Cerebellar cortex (tissue), 1 donor: ENCODE data around the gene CUBN.

ENCODE experiments used
- DNase-seq: peaks from one replicate; pipeline ENCODE4 v3.0.0-alpha.2; 2015; ENCODE audit warnings: low spot score

Gene CUBN

DNA sequence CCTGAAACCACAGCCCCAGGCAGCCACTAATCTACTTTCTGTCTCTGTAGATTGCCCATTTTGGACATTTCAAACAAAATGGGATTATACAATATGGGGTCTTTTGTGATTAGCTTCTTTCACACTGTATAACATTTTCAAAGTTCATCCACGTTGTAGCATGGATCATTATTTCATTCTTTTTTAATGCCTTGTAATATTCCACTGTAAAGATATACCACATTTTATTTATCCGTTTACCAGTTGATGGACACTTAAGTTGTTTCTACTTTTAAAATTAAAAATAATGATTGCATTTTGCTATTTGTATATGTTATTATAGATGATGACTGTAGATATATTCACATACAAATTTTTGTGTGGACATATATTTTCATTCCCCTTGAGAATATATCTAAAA lies 60.7 kb downstream of the CUBN start:
- no peak for DNase-seq

DNA sequence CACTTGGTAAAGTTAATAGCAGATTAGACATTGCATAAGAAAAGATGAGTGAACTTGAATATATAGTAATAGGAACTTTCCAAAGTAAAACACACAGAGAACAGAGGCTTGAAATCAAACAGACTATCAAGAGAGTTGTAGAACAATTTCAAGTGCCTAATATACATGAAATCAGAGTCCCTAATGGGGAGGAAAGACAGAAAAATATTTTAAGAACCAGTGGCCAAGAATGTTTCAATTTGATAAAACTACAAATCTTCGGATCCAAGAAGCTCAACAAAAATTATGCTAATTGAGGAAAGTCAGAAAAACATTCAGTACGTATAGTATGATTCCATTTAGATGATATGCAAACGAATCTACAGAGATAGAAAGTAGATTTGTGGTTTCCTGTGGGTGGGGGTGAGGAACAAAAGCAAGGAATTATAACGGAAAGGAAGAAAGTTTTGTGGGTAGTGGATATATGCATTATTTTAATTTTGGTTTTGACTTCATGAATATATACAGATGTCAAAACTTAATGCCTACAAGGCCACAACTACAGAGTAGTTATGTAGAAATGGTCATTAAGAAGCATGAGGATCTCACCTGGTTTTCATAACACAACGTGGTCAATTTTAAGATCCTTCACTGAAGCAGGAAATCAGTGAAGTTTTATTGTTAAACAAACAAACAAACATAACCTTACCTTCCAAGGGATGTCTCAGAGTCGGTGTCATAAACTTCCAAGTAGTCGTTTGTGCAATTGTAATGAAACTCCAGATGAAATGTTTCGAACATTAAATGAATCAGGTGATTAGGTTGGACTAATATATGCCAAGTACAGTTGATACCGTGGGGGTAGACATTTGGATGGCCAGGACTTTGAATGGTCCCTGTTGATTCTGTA lies 62.0 kb downstream of the CUBN start:
- no peak for DNase-seq

DNA sequence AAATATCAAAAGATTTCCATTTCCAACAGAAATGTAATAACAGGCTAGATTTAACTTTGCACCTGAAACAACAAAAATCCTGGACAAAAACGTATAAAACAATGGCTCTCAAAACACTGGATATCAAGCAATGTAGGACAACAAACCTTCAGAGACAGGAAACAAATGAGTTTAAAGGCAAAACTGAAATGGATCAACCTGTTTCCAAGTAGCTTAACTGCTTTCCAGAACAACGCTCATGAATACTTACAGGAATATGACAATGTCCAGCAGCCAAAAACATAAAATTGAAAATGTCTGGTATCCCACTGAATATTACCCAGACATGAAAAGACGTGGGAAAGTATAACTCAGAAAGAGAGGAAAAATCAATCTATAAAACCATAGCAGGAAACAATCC lies 62.8 kb downstream of the CUBN start:
- no peak for DNase-seq

DNA sequence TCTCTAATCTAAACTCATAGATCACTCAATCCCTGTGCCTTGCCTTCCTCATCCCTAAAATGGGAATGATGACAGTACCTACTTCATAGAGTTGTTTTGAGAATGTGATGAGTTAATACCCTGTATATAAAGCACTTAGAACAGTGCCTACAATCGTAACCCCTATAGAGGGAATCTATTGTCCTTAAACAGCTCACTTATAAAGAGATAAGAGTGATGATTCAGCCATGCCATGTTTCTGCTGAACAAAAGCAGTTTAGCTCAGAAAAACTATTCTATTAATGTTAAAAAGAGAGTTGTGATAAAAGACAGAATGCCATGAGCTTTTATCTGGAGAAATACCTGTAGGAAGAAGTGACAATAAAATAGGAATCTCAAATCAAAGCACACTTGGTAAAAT lies 63.6 kb downstream of the CUBN start:
- DNase-seq = no peak

DNA sequence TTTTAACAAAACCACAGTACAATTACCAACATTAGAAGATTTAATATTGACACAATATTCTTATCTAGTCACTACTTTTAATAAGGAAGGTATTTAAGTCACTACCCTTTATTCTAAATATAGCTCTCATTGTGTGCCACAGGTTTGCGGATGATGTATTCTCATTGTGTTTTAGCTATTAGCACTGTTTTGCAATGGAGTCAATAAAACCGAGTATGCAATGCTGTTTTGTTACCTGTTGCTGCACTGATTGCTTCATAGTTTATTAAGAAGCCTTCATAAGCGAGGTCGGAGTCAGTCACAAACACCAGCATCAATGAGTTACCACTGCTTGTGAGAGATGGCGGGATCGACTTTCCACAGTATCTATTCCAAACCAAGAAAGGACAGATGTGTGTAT lies 64.3 kb downstream of the CUBN start:
- no peak for DNase-seq

DNA sequence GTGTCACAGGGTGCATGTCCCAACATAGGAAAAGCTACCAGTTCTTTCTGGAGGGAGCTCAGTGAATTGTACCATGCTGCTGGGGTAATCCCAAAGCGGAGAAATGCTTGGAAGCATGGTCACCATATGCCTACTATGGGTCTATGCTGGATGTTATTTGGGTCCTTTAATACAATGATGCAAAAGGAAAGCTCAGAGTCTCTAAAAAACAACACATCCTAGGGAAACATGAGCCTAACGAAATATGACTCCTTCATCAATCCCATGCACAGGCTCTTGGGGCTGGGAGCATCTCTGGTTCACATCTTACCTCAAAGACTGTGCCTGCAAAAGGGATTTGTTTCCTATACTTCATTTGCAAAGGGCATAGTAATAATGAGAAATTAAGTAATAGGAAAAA lies 65.2 kb downstream of the CUBN start:
- DNase-seq = no peak

DNA sequence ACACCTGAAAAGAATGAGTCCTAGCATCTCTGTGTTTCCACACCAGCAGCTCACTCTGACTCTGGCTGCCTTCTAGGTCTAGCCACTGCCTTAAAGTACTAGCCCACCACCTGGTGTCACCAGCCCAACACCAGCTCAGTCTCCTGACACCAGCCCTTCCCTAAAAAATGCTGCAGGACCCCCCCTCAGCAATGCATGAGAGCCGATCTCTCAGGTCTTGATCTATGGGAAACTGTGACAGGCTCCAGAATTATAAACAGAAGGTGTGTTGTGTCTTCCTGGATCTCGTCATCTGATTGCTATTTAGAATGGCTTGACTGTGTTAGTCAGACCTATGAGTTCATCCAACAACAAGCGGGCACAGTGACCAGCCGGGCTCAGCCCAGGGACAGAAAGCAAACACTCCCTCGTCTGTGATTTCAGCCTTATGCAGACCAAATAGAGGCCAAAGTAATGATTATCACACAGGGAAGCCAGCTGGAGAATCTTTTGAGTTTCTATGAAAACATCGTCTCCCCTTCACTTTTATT lies 66.6 kb downstream of the CUBN start:
- DNase-seq = no peak

DNA sequence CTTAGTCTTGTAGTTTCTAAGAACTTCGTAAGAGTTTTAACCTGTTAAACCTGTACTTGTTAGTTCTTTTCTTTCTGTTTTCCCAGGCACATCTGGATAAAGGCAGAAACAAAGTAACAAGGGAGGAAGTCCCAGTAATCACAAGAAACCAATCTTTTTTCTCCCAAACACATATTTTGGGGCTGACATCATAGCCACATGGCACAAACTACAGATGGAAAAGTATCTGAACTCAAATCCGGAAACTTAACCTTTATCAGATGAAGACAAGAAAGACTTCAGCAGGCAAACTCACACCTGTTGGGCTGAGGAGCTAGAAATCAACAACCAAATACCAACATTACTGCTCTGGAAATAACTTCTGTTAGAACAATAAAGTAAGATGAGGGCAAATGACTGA lies 67.1 kb downstream of the CUBN start:
- DNase-seq = no peak

DNA sequence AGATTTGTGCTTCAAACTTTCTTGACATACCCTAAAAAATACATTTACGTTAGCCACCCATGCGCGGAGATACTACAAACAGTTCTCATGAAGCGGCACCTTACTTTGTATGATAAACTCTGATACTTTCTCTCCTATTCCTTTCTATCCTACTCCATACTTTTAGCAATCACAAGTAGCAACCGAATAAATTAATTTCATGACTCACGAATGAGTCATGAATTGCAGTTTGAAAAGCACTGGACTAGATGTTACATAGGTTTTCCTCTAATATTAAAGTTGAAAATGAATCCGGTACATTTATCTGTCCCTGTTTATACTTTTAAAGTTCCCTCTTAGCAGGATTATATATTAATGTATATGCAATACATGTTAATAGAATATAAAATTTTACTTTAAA lies 67.6 kb downstream of the CUBN start:
- no peak for DNase-seq

DNA sequence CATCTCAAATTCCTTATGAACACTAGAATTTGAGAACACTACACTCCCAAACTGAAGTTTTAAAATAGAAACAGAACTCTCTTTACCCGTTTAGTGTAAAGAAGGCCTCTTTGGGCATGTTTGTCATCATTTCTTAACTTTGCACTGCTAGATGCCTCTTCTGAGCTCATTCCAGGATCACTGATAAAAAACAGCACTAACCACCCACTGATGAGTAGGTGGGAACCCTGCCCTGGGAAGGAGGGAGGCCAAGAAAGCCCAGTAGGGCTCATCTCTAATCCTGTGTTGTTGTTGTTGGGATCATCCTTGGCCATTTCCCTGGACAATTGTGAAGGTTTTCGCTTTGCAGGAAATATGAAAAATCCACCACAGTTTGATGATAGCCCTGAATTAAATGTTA lies 68.2 kb downstream of the CUBN start:
- no peak for DNase-seq

DNA sequence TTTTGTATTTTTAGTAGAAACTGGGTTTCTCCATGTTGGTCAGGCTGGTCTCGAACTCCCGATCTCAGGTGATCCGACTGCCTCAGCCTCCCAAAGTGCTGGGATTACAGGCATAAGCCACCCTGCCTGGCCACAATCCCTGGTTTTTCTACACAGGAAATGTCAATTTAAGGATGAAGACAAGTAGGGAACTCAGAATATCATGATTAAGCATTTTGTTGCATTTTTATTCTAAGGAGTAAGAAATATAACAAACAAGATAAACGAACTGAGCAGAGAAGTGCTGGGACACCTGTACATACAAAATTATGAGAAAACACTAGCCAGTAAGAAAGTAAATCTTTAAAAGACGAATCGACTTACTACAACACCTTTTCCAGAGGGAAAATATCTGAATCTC lies 69.3 kb downstream of the CUBN start:
- DNase-seq = no peak

DNA sequence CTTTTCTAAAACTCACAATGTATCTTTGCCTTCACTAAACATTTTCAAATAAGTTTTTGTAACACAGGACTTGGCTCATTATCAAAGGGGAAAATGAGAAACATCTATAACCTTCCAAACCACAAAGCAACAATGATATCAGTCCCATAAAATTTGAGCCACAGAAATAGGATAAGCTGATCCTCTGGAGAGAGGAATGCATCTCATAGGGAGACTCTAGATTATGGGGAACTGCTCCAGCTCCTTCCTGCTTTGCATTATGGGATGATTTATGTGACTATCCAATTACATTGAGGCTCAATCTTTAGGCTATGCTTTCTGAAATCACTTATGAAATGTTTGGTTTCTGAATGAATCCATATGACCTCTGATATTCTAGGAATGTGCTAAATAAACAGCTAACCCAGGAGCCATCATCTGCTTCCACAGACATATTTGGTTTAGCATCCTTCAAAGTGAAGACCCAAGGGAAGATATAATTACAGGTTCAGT lies 70.4 kb downstream of the CUBN start:
- no peak for DNase-seq

DNA sequence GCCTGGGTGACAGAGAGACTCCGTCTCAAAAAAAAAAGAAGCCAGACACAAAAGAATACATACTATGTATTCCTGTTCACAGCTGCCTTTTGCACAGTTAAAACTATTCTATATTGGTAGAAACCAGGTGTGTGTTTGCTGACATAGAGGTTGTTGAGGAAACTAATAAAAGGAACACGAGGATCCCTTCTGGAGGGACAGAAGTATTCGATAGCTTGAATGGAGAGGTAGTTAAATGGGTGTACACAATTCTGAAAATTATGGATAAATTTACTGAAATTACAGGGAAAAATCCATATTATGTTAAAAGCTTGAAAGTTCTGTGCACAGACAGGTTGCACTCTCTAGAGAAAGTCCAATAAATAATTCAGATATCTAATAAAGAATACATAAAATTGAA lies 71.5 kb downstream of the CUBN start:
- DNase-seq = no peak

DNA sequence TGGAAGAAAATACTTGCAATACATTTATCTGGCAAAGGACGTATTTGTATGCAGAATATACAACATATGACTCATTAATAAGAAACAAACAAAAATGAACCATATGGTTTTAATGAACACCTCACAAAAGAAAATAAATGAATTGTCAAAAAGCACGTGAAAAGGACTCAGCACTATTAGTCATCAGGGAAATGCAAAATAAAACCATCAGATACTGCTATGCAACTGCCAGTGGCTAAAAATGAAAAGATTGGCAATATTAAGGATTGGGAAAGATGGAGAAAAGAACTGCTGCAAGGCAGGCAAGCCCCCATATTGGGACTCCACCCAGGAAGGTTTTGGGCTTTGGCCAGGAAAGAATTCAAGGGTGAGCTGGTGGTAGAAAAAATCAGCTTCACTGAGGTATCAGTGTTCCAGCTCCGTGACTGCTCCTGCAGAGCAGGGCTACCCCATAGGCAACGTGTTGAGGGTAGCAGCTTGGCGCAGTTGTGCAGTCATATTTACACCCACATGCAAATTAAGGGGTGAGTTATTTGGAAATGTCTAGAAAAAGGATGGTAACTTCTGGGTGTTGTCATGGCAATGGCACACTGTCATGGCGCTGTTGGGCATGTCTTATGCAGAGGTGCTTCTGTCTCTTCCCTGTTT lies 72.7 kb downstream of the CUBN start:
- DNase-seq = no peak

DNA sequence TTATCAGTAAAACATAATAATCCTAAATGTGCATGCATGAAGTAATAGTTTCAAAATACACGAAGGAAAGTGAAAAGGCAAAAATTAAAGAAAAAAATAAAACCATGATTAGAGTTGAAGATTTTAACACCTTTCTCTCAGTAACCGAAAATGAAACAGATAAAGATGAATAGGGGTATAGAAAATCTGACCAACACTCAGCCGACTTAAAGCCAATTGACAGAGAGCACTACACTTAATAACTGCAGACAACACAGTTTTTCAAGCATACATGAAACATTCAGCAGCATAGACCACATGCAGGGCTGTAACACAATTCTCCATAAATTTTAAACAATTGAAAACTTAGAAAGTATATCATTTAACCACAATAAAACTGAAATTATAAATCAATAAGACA lies 76.1 kb downstream of the CUBN start:
- DNase-seq = no peak

DNA sequence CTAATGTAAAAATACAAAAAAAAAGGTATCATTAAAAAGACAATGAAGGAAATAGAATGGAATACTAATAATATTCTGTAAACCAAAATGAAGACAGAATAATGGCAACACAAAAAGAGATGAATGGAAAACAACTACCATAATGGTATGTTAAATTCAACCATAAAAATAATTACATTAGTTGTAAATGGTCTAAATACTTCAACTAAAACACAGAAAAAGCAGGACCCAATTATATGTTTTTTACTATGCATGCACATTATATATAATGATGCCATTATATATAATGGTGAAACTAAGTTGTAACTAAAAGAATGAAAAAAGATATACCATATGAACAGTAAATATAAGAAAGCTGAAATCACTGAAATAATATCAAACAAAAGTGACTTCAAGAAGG lies 76.5 kb downstream of the CUBN start:
- DNase-seq = no peak

DNA sequence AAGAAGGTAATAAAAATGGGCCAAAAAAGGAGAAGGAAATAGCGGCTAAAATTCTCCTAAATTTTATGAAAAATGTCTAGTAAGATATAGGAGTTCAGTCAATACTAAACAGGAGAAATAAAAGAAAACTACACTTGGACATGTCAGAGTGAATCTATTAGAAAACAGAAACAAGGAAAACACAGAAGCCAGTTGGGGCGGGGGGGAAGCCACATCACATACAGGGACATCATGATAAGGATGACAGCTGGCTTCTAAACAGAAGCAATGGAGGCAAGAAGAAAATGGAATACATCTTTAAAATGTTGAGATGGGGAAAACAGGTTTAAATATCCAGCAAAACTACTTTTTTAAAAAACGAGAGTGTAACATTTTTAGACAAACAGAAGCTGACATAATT lies 77.8 kb downstream of the CUBN start:
- no peak for DNase-seq

DNA sequence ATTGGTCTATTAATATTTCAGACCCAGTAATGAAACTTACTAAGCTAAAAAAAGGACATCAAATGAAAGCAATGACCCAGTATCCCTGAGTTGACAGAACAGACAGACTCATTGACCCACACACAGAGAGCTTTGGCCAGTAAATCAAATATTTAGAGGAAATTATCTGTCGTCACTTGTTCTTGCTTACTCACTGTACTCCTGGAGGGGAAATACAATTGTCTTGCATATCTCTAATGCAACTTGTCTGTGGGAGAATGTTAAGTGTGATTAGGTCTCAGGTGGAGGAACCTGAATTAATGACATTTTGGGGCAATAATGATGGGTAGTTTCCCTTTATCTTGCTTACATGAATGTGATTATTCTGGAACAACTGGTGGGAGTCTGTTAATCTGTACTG lies 80.4 kb downstream of the CUBN start:
- DNase-seq = no peak

DNA sequence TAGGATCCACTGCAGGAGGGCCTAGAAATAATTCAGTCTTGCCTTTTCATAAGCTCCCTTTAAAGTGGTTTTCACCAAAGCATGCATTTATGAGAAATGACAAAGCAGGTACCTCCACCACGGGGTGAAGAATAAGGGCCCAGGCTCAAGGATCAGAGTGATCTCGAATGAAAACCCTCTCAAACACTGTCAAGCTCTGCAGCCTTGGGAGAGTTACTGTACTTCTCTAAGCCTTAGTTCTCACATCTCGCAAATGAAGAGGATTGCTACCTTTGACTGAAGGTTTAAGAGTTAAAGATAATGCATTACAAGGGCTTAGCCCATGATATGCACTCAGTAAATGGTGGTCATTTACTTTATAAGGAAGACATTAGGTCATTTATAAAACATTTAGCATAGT lies 81.7 kb downstream of the CUBN start:
- no peak for DNase-seq

DNA sequence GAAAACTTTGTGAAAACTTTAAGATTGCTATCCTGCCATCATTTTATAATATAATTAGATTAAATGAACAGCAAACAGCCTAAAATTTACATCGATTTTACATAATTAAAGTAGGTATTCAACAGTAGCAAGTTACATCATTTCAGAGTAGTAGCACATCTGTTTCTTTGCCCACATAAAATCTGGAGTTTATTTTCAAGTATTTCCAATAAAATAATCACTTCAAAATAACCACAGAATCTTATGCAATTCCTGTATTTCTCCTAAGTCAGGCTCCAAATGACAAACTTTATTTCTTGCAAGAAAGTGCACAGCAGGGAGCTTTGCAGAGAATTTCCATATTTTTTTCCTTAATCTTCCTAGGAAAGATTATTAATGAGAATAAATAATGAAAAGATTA lies 82.6 kb downstream of the CUBN start:
- no peak for DNase-seq

DNA sequence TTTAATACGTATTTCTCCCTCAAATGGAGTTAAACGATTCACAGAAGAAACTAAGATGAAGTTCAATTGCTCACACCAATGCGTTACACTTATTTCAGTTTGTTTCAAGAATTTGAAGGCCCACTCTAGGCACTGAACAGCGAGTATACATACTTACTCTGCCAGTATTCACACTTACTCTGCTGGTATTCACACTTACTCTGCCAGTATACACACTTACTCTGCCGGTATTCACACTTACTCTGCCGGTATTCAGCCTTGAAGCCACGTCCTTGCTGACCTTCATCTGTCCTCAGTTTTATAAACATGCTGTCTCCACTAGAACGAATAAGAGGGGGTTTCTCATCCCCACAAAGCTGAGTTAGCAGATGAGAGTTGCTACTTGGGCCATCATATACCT lies 86.0 kb downstream of the CUBN start:
- no peak for DNase-seq

DNA sequence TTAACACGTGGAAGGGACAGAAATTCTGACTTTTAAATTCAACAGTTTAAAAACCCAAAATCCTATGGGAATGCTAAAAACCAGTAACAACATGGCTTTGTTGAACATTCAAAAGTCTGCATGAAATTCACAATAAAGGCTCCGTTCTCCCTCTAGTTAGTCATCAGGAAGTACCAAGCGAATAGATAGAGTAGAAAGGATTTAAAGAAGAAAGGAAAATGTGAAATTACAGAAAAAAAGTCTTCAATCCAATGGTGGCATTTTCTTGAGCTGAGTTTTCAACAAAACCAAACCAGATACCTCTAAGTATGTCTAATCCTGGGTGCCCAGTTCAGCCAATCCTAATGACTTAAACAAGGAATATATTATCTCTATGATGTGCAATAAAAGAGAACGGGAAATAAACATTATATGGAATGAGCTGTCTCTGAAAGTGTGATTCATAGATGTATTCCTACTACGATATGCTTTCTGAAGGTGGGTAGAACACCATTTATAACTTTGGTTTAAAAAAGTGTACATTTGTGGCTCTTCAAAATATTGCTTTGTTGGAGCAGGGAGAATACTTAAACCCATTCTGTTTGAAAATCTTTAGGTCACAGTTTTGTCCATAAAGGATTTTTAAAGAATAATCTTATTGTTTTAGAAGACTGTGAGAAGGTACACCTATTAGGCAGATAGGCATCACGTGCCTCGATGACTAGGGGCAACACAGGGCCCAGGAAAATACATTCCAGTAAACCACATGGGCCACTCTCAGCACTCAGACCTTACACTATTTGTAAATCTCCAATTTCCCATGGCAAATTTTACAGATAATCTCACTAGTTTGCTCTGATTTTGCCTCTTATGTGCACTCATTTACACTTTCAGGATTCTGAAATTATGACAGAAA lies 87.7 kb downstream of the CUBN start:
- DNase-seq = no peak
